ENCODE measurements around the gene RBM33.

The RBM33 gene

GRCh38 chr7:155809332-155809946, 165.0 kb downstream of the RBM33 start:
- Histone ChIP-seq H2AFZ (ENCODE audit: low read length) (peak overlapping the region; percentile 94), H3K4me3 (ENCODE audit: low read length in 2 of 2) (peak overlapping the region in 1 of 2 donors; percentile 42), H4K8ac (ENCODE audit: low read depth, low read length) (no peak overlapping the region), H3K79me1 (ENCODE audit: low read depth, low read length) (no peaks in the 10 kb centered on the region), H3K14ac (ENCODE audit: low read length) (no peak overlapping the region), H3K4ac (ENCODE audit: low read length) (no peak overlapping the region), H3K18ac (ENCODE audit: low read length) (peak overlapping the region; percentile 77), H3K23ac (ENCODE audit: low read depth, low read length, poor library complexity) (peak overlapping the region; percentile 40), H3K27me3 (ENCODE audit: control insufficient read depth in 3 of 3, insufficient read depth in 3 of 3, low read depth in 1 of 3, low read length in 3 of 3) (peaks cover 66 to 95% (median 93%) of the 10 kb centered on the region in 3 experiments), H4K91ac (ENCODE audit: low read depth, low read length, poor library complexity) (no peak overlapping the region), H2BK120ac (ENCODE audit: low read depth, low read length) (no peak overlapping the region), H3K4me2 (ENCODE audit: insufficient read depth, low read length, poor library complexity, severe bottlenecking) (peak overlapping the region; percentile 73), H3K36me3 (replicated peaks in 1 of 2; ENCODE audit: control insufficient read depth in 2 of 2, insufficient read depth in 2 of 2, low read length in 2 of 2) (no peaks in the 10 kb centered on the region), H2BK5ac (ENCODE audit: low read length) (no peak overlapping the region), H3K9ac (ENCODE audit: low read depth, low read length, poor library complexity) (no peak overlapping the region), H3K4me1 (ENCODE audit: control insufficient read depth in 2 of 2, insufficient read depth in 1 of 2, low read depth in 1 of 2, low read length in 2 of 2) (peaks cover 33 to 38% of the 10 kb centered on the region in 2 donors), H2BK12ac (ENCODE audit: low read length) (no peak overlapping the region), H3K27ac (replicated peaks; ENCODE audit: low read length) (no peak overlapping the region), H3K9me3 (replicated peaks in 1 of 2; ENCODE audit: control insufficient read depth in 2 of 2, insufficient read depth in 1 of 2, low read depth in 1 of 2, low read length in 2 of 2) (no peaks in the 10 kb centered on the region), H2AK5ac (ENCODE audit: low read depth, low read length) (peak overlapping the region; percentile 52), H2BK15ac (ENCODE audit: low read length) (no peak overlapping the region)
- DNase-seq (ENCODE audit: low spot score): no peak
- WGBS, 2 donors (ENCODE audit: extremely low coverage in 2 of 2, insufficient read length in 2 of 2, insufficient replicate concordance in 1 of 2): no CpG with 5 or more reads among the region's 43 CpGs

GRCh38 chr7:155809947-155810769, 165.7 kb downstream of the RBM33 start:
- Histone ChIP-seq H3K9ac (ENCODE audit: low read depth, low read length, poor library complexity) (no peak overlapping the region), H3K9me3 (replicated peaks in 1 of 2; ENCODE audit: control insufficient read depth in 2 of 2, insufficient read depth in 1 of 2, low read depth in 1 of 2, low read length in 2 of 2) (no peaks in the 10 kb centered on the region), H2BK15ac (ENCODE audit: low read length) (no peak overlapping the region), H3K27me3 (ENCODE audit: control insufficient read depth in 3 of 3, insufficient read depth in 3 of 3, low read depth in 1 of 3, low read length in 3 of 3) (peaks cover 69 to 97% (median 97%) of the 10 kb centered on the region in 3 experiments), H2BK12ac (ENCODE audit: low read length) (peak overlapping the region; percentile 66), H3K4me2 (ENCODE audit: insufficient read depth, low read length, poor library complexity, severe bottlenecking) (peak overlapping the region; percentile 61), H3K4me1 (ENCODE audit: control insufficient read depth in 2 of 2, insufficient read depth in 1 of 2, low read depth in 1 of 2, low read length in 2 of 2) (peaks cover 33 to 38% of the 10 kb centered on the region in 2 donors), H3K4me3 (ENCODE audit: low read length in 2 of 2) (peak overlapping the region; percentile 41 to 42), H2AFZ (ENCODE audit: low read length) (peak overlapping the region; percentile 94), H3K79me1 (ENCODE audit: low read depth, low read length) (no peaks in the 10 kb centered on the region), H3K4ac (ENCODE audit: low read length) (no peak overlapping the region), H3K27ac (replicated peaks; ENCODE audit: low read length) (no peak overlapping the region), H2AK5ac (ENCODE audit: low read depth, low read length) (peak overlapping the region; percentile 34), H3K23ac (ENCODE audit: low read depth, low read length, poor library complexity) (peak overlapping the region; percentile 1), H3K14ac (ENCODE audit: low read length) (no peak overlapping the region), H4K91ac (ENCODE audit: low read depth, low read length, poor library complexity) (no peak overlapping the region), H3K18ac (ENCODE audit: low read length) (peak overlapping the region; percentile 77), H2BK120ac (ENCODE audit: low read depth, low read length) (no peak overlapping the region), H3K36me3 (replicated peaks in 1 of 2; ENCODE audit: control insufficient read depth in 2 of 2, insufficient read depth in 2 of 2, low read length in 2 of 2) (no peaks in the 10 kb centered on the region), H2BK5ac (ENCODE audit: low read length) (no peak overlapping the region), H4K8ac (ENCODE audit: low read depth, low read length) (no peak overlapping the region)
- no CpG with 5 or more reads among the region's 69 CpGs for WGBS, 2 donors (ENCODE audit: extremely low coverage in 2 of 2, insufficient read length in 2 of 2, insufficient replicate concordance in 1 of 2)
- no peak for DNase-seq (ENCODE audit: low spot score)

DNA sequence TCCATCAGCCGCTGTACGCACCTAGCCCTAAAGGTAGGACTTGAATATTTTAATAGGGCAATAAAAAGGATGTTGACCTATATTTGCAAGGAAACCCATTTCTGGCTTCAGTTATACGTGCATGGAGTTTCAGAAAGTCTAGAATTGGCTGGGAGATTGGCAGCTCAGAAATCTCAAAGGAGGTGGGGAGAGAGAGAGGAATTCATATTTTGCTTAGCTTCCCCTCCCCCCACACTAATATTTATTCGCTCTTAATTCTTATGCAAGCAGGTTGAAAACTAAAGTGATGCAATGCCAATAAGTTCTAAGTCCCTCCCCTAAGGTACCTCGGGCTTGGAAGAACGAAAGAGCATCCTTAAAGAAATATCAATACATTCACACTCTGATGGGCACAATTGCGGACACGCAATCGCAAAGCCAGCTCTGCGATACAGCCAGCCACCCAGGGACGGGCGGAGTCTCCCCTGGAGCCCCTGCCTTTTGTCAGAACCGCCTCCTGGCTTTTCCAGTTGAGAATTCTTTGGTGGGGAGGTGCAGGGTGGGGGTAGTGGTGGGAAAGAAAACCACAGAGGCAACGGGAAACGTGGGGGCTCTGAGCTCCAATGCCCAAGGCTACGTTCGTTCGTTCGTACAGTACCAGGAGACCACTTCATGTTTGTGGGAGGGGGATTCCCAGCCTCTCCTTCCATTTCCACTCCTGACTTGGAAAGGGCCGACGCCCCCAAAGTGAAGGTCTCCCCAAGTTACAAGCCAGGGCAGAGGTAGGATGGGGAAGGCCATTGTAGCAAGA, 166.5 kb downstream of the RBM33 start:
- Histone ChIP-seq H3K4me2 (ENCODE audit: insufficient read depth, low read length, poor library complexity, severe bottlenecking) (no peak overlapping the region), H3K27ac (replicated peaks; ENCODE audit: low read length) (no peak overlapping the region), H2AFZ (ENCODE audit: low read length) (no peak overlapping the region), H3K27me3 (ENCODE audit: control insufficient read depth in 3 of 3, insufficient read depth in 3 of 3, low read depth in 1 of 3, low read length in 3 of 3) (peaks cover 65 to 96% (median 90%) of the 10 kb centered on the region in 3 experiments), H2BK12ac (ENCODE audit: low read length) (no peak overlapping the region), H3K14ac (ENCODE audit: low read length) (no peak overlapping the region), H2BK15ac (ENCODE audit: low read length) (no peak overlapping the region), H3K4me1 (ENCODE audit: control insufficient read depth in 2 of 2, insufficient read depth in 1 of 2, low read depth in 1 of 2, low read length in 2 of 2) (peaks cover 27 to 33% of the 10 kb centered on the region in 2 donors), H3K4me3 (ENCODE audit: low read length in 2 of 2) (no peak overlapping the region), H3K36me3 (replicated peaks in 1 of 2; ENCODE audit: control insufficient read depth in 2 of 2, insufficient read depth in 2 of 2, low read length in 2 of 2) (no peaks in the 10 kb centered on the region), H2AK5ac (ENCODE audit: low read depth, low read length) (no peak overlapping the region), H2BK120ac (ENCODE audit: low read depth, low read length) (no peak overlapping the region), H2BK5ac (ENCODE audit: low read length) (no peak overlapping the region), H4K91ac (ENCODE audit: low read depth, low read length, poor library complexity) (no peak overlapping the region), H3K79me1 (ENCODE audit: low read depth, low read length) (no peaks in the 10 kb centered on the region), H3K9me3 (replicated peaks in 1 of 2; ENCODE audit: control insufficient read depth in 2 of 2, insufficient read depth in 1 of 2, low read depth in 1 of 2, low read length in 2 of 2) (no peaks in the 10 kb centered on the region), H3K9ac (ENCODE audit: low read depth, low read length, poor library complexity) (no peak overlapping the region), H3K4ac (ENCODE audit: low read length) (no peak overlapping the region), H3K18ac (ENCODE audit: low read length) (no peak overlapping the region), H3K23ac (ENCODE audit: low read depth, low read length, poor library complexity) (peak overlapping the region; percentile 1), H4K8ac (ENCODE audit: low read depth, low read length) (no peak overlapping the region)
- WGBS, 2 donors (ENCODE audit: extremely low coverage in 2 of 2, insufficient read length in 2 of 2, insufficient replicate concordance in 1 of 2): no CpG with 5 or more reads among the region's 21 CpGs
- no peak for DNase-seq (ENCODE audit: low spot score)

- no peak overlapping the region for H3K4me3 ChIP-seq (ENCODE audit: low read length in 2 of 2)
- H3K18ac ChIP-seq (ENCODE audit: low read length): no peak overlapping the region
- no peaks in the 10 kb centered on the region for H3K36me3 ChIP-seq (replicated peaks in 1 of 2; ENCODE audit: control insufficient read depth in 2 of 2, insufficient read depth in 2 of 2, low read length in 2 of 2)
- no peak overlapping the region for H2BK15ac ChIP-seq (ENCODE audit: low read length)
- H2BK12ac ChIP-seq (ENCODE audit: low read length): no peak overlapping the region
- no peak overlapping the region for H2AK5ac ChIP-seq (ENCODE audit: low read depth, low read length)
- H2BK120ac ChIP-seq (ENCODE audit: low read depth, low read length): no peak overlapping the region
- no peak overlapping the region for H3K14ac ChIP-seq (ENCODE audit: low read length)
- no peaks in the 10 kb centered on the region for H3K79me1 ChIP-seq (ENCODE audit: low read depth, low read length)
- no peak overlapping the region for H4K8ac ChIP-seq (ENCODE audit: low read depth, low read length)
- peaks cover 59 to 96% (median 85%) of the 10 kb centered on the region in 3 experiments for H3K27me3 ChIP-seq (ENCODE audit: control insufficient read depth in 3 of 3, insufficient read depth in 3 of 3, low read depth in 1 of 3, low read length in 3 of 3)
- no peak overlapping the region for H3K4me2 ChIP-seq (ENCODE audit: insufficient read depth, low read length, poor library complexity, severe bottlenecking)
- H3K4me1 ChIP-seq (ENCODE audit: control insufficient read depth in 2 of 2, insufficient read depth in 1 of 2, low read depth in 1 of 2, low read length in 2 of 2): peaks cover 27 to 28% of the 10 kb centered on the region in 2 donors
- H3K27ac ChIP-seq (replicated peaks; ENCODE audit: low read length): no peak overlapping the region
- no peak overlapping the region for H3K23ac ChIP-seq (ENCODE audit: low read depth, low read length, poor library complexity)
- no peak overlapping the region for H2BK5ac ChIP-seq (ENCODE audit: low read length)
- H2AFZ ChIP-seq (ENCODE audit: low read length): no peak overlapping the region
- H3K9ac ChIP-seq (ENCODE audit: low read depth, low read length, poor library complexity): no peak overlapping the region
- H4K91ac ChIP-seq (ENCODE audit: low read depth, low read length, poor library complexity): no peak overlapping the region
- no peak for DNase-seq (ENCODE audit: low spot score)
- WGBS, 2 donors (ENCODE audit: extremely low coverage in 2 of 2, insufficient read length in 2 of 2, insufficient replicate concordance in 1 of 2): no CpG with 5 or more reads among the region's 13 CpGs
- no peaks in the 10 kb centered on the region for H3K9me3 ChIP-seq (replicated peaks in 1 of 2; ENCODE audit: control insufficient read depth in 2 of 2, insufficient read depth in 1 of 2, low read depth in 1 of 2, low read length in 2 of 2)
- H3K4ac ChIP-seq (ENCODE audit: low read length): no peak overlapping the region
Measured at GRCh38 chr7:155811560-155811894, 167.1 kb downstream of the RBM33 start.
